Thyroid gland (tissue), 4 donors: ENCODE measurements around the gene SLC45A1. TPM values are rescaled to one million over a fixed set of nuclear protein-coding genes. Genes with fewer than 3 reads are reported as not detected.

Source experiments
- DNase-seq, 2 donors: peaks; one replicate each; pipeline ENCODE4 v3.0.0-alpha.2; 2019
- H3K27ac ChIP-seq, 3 donors: fragments of 200-600 bp; sonication (generic); 1 replicate in 2 of 3; 2 replicates in 1 of 3; pipeline ENCODE4 v1.5.1; 2016 to 2019; ENCODE audit warnings: mild to moderate bottlenecking in 1 of 3, moderate library complexity in 1 of 3
- H3K27me3 ChIP-seq: fragments of 200-600 bp; sonication (generic); one replicate; pipeline ENCODE4 v1.5.1; 2019
- H3K36me3 ChIP-seq, 2 donors: fragments of 200-600 bp; sonication (generic); one replicate each; pipeline ENCODE4 v1.5.1; 2016 to 2019
- H3K4me1 ChIP-seq, 2 donors: fragments of 200-600 bp; sonication (generic); one replicate each; pipeline ENCODE4 v1.5.1; 2017 to 2019
- H3K4me3 ChIP-seq, 3 donors: fragments of 200-600 bp; sonication (generic); replicated peaks in 1 of 3; 1 replicate in 2 of 3; 2 replicates in 1 of 3; pipeline ENCODE4 v1.5.1; 2016; ENCODE audit warnings: mild to moderate bottlenecking in 1 of 3
- H3K9me3 ChIP-seq: fragments of 200-600 bp; sonication (generic); one replicate; pipeline ENCODE4 v1.5.1; 2017
- CTCF ChIP-seq, 6 experiments: fragments of 200-600 bp in 3 of 6; fragments of 450-650 bp in 3 of 6; sonication (generic) in 3 of 6; IDR thresholded peaks; one replicate each; pipeline ENCODE4 v1.5.1; 2016 to 2019; ENCODE audit warnings: antibody characterized with exemption in 6 of 6, mild to moderate bottlenecking in 2 of 6, inconsistent platforms in 1 of 6, moderate library complexity in 1 of 6
- POLR2A ChIP-seq, 2 donors: fragments of 450-650 bp; IDR thresholded peaks; one replicate each; pipeline ENCODE4 v1.6.1; 2017; ENCODE audit warnings: antibody characterized with exemption in 2 of 2, mild to moderate bottlenecking in 2 of 2, moderate library complexity in 1 of 2
- WGBS, 2 donors: methylation state at CpG; one replicate each; pipeline ENCODE4 v1.1.5; 2017; 5-methylcytosine and 5-hydroxymethylcytosine counted together
- intact Hi-C: fragments of 100-400 bp; cut with DNase I; formaldehyde crosslinking; loops from one replicate; pipeline ENCODE4 v1.15.1; 2023
- total RNA-seq, 4 donors: library from RNA; depleted of rRNA; stranded (reverse); fragments of >200 nt; gene quantifications; one replicate each; pipeline ENCODE4 v1.2.3, GENCODE V29; 2016

SLC45A1 gene
- total RNA-seq, 4 donors from 2014 or later: 1.6 to 4.8 (median 3.0) TPM

DNA sequence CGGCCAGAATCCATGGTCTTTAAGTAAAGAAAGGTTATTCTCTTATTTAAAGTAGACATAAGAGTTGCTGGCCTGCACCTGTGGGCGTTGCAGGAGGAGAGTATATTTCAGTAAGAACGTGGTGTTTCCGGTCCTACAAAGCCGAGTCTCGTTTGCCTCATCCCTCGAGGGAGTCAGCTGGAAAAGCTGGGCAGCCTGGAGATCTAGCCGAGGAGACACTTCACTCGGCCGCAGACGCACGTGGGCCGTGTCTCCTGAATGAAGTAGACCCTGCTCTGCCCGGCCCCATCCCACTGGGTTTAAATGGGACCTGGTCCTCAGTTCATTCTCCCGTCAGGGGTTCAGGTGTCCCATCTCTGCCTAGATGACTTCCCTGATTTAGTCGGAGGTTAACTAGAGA is 14.9 kb downstream of the SLC45A1 start:
- Histone ChIP-seq H3K4me3 (no peak overlapping the region), H3K27ac (no peak overlapping the region), H3K27me3 (no peaks in the 10 kb centered on the region), H3K36me3 (no peaks in the 10 kb centered on the region), H3K9me3 (no peaks in the 10 kb centered on the region), H3K4me1 (no peaks in the 10 kb centered on the region)
- WGBS, 2 donors: 88 to 92% methylated on average over 16 of the region's 16 CpGs
- intact Hi-C loops: no loop called here
- no peak for DNase-seq
- TF ChIP-seq CTCF (IDR thresholded peaks at IDR 0.05) (no peak), POLR2A (IDR thresholded peaks at IDR 0.05) (no peak)

DNA sequence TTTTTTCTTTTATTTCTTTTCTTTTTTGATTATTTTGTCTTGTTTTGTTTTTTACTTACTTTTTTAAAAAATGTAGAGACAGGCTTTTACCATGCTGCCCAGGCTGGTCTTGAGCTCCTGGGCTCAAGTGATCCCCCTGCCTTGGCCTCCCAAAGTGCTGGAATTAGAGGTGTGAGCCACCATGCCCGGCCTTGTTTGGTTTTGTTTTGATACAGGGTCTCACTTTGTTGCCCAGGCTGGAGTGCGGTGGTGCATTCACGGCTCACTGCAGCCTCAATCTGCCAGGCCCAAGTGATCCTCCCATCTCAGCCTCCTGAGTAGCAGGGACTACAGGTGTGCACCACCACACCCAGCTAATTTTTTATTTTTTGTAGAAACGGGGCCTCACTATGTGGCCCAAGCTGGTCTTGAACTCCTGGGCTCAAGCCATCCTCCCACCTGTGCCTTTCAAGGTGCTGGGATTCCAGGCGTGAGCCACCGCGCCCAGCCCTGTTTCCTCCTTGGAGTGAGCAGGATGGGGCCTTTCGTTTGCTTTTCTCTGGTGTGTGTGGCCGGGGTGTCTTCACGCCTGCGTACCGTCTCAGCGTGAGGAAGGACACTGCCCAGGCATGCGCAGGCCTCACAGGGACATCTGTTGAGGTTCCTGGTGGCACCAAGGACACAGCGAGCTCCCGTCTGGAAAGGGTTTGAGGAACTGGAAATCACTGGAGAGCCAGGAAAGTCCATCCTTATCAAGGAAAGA is 15.5 kb downstream of the SLC45A1 start:
- Histone ChIP-seq H3K36me3 (no peaks in the 10 kb centered on the region), H3K9me3 (no peaks in the 10 kb centered on the region), H3K27me3 (no peaks in the 10 kb centered on the region), H3K27ac (no peak overlapping the region), H3K4me1 (no peaks in the 10 kb centered on the region), H3K4me3 (no peak overlapping the region)
- no peak for TF ChIP-seq POLR2A (IDR thresholded peaks at IDR 0.05)
- TF ChIP-seq CTCF (IDR thresholded peaks at IDR 0.05): no peak
- no peak for DNase-seq
- intact Hi-C loops: no loop called here
- WGBS, 2 donors: 89 to 91% methylated on average over 16 of the region's 16 CpGs

DNA sequence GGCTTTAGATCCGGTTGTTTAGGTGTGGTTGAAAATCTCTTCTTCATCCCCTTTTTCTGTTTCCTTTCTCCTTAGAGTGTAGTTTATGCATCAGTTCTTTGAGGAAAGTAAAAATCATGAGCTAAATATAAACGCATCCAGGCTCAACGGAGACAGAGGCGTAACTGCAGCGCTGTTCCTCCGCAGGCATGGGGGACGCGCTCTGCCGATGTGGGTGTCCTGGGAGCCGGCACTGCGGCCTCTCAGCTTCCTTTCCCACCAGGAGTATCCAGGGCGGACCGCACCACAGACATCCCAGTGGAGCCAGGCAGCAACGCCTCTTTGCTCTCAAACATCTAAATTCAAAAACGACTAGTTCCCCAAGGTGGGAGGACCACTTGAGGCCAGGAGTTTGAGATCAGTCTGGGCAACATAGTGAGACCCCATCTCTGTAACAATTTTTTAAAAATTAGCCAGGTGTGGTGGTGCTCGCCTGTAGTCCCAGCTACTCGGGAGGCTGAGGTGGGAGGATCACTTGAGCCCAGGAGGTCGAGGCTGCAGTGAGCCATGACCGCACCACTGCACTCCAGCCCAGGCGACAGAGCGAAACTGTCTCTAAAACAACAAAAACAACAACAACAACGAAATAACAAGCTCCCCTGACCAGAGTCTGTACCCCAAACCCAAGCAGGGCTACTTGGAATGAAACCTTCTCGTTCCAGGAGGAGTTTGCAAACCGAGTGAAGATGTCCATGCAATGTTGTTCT is 16.4 kb downstream of the SLC45A1 start:
- 87 to 94% methylated on average over 24 of the region's 24 CpGs for WGBS, 2 donors
- Histone ChIP-seq H3K4me1 (no peaks in the 10 kb centered on the region), H3K27ac (no peak overlapping the region), H3K4me3 (no peak overlapping the region), H3K36me3 (no peaks in the 10 kb centered on the region), H3K27me3 (no peaks in the 10 kb centered on the region), H3K9me3 (no peaks in the 10 kb centered on the region)
- no peak for TF ChIP-seq CTCF (IDR thresholded peaks at IDR 0.05)
- no peak for TF ChIP-seq POLR2A (IDR thresholded peaks at IDR 0.05)
- intact Hi-C loops: no loop called here
- no peak for DNase-seq

DNA sequence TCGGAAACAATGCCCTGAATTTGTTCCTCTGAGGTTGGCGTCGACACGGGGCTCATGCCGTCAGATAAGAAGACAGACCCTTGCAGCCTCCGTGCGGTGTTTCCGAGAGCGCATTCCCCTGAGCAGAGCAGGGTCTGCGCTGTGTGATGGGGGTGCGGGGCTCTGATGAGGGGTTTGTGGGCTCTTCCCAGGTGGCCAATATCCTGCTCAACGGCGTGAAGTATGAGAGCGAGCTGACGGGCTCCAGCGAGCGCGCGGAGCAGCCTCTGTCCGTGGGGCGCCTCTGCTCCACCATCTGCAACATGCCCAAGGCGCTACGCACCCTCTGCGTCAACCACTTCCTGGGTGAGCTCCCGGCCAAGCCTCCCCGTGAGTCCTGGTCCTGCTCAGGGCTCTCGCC is 17.3 kb downstream of the SLC45A1 start:
- Histone ChIP-seq H3K27ac (no peak overlapping the region), H3K9me3 (no peaks in the 10 kb centered on the region), H3K4me3 (no peak overlapping the region), H3K4me1 (no peaks in the 10 kb centered on the region), H3K36me3 (no peaks in the 10 kb centered on the region), H3K27me3 (no peaks in the 10 kb centered on the region)
- DNase-seq: no peak
- TF ChIP-seq CTCF (IDR thresholded peaks at IDR 0.05) (no peak), POLR2A (IDR thresholded peaks at IDR 0.05) (no peak)
- intact Hi-C loops: no loop called here
- 95 to 96% methylated on average over 23 to 27 of the region's 27 CpGs for WGBS, 2 donors
